GM23338 (cell line): ENCODE data around the gene RFX8. TPM values are rescaled to one million over a fixed set of nuclear protein-coding genes. Genes with fewer than 3 reads are reported as not detected.

Experiments used
- ATAC-seq: fragments of 200-7000 bp; cut with Tn5 transposase; 3 replicates; pipeline ENCODE4 v1.9.1; 2020
- DNase-seq: peaks from one replicate; pipeline ENCODE4 v3.0.0-alpha.2; 2015; ENCODE audit warnings: low spot score
- H2AFZ ChIP-seq: fragments of 200-600 bp; sonication (generic); 2 replicates; pipeline ENCODE4 v1.8.0; 2016; ENCODE audit warnings: antibody characterized with exemption, mild to moderate bottlenecking, moderate library complexity
- H3F3A ChIP-seq: fragments of 200-600 bp; sonication (generic); replicated peaks from 2 replicates; pipeline ENCODE4 v1.8.0; 2017; ENCODE audit warnings: antibody characterized with exemption, mixed run types, low read depth
- H3K27ac ChIP-seq: fragments of 200-600 bp; sonication (generic); 2 replicates; pipeline ENCODE4 v1.6.1; 2016; ENCODE audit warnings: low read depth
- H3K27me3 ChIP-seq: fragments of 200-600 bp; sonication (generic); 2 replicates; pipeline ENCODE4 v1.8.0; 2016; ENCODE audit warnings: mild to moderate bottlenecking, mixed run types, moderate library complexity; ENCODE audit not compliant: insufficient read depth
- H3K36me3 ChIP-seq: fragments of 200-600 bp; sonication (generic); 2 replicates; pipeline ENCODE4 v1.8.0; 2016; ENCODE audit warnings: mild to moderate bottlenecking; ENCODE audit not compliant: insufficient read depth
- H3K4me1 ChIP-seq: fragments of 200-600 bp; sonication (generic); 2 replicates; pipeline ENCODE4 v1.8.0; 2016; ENCODE audit warnings: mild to moderate bottlenecking, moderate library complexity; ENCODE audit not compliant: insufficient read depth
- H3K4me2 ChIP-seq: fragments of 200-600 bp; sonication (generic); 2 replicates; pipeline ENCODE4 v1.7.1; 2017; ENCODE audit warnings: mixed run types
- H3K4me3 ChIP-seq: fragments of 200-600 bp; sonication (generic); 2 replicates; pipeline ENCODE4 v1.6.1; 2016; ENCODE audit warnings: mixed run types
- H3K79me2 ChIP-seq: fragments of 200-600 bp; sonication (generic); replicated peaks from 2 replicates; pipeline ENCODE4 v1.8.0; 2017; ENCODE audit warnings: mild to moderate bottlenecking; ENCODE audit not compliant: insufficient read depth
- H3K9me2 ChIP-seq: fragments of 200-600 bp; sonication (generic); 2 replicates; pipeline ENCODE4 v1.8.0; 2017; ENCODE audit not compliant: insufficient read depth
- H4K20me1 ChIP-seq: fragments of 200-600 bp; sonication (generic); replicated peaks from 2 replicates; pipeline ENCODE4 v1.8.0; 2017; ENCODE audit warnings: mild to moderate bottlenecking; ENCODE audit not compliant: insufficient read depth
- H3K27ac Mint-ChIP-seq: 2 replicates; pipeline ENCODE4 v1.8.0; 2020; ENCODE audit warnings: inconsistent platforms, mild to moderate bottlenecking, moderate library complexity, mixed read lengths
- H3K27me3 Mint-ChIP-seq: 3 replicates; pipeline ENCODE4 v1.8.0; 2022; ENCODE audit warnings: low read depth, mild to moderate bottlenecking, moderate library complexity, mixed read lengths, inconsistent platforms; ENCODE audit not compliant: insufficient read depth, poor library complexity
- H3K36me3 Mint-ChIP-seq: 3 replicates; pipeline ENCODE4 v1.8.0; 2021; ENCODE audit warnings: low read depth, mild to moderate bottlenecking, inconsistent platforms, moderate library complexity, mixed read lengths
- H3K4me1 Mint-ChIP-seq: 3 replicates; pipeline ENCODE4 v1.8.0; 2020; ENCODE audit warnings: mild to moderate bottlenecking, inconsistent platforms, mixed read lengths
- H3K4me3 Mint-ChIP-seq: 3 replicates; pipeline ENCODE4 v1.8.0; 2021; ENCODE audit warnings: moderate library complexity, mild to moderate bottlenecking, inconsistent platforms, mixed read lengths
- H3K9me3 Mint-ChIP-seq: 3 replicates; pipeline ENCODE4 v1.8.0; 2020; ENCODE audit warnings: moderate library complexity, mild to moderate bottlenecking, inconsistent platforms, mixed read lengths
- CREB1 ChIP-seq: fragments of 250-450 bp; sonication (Bioruptor Pico); IDR thresholded peaks from 2 replicates; pipeline ENCODE4 v1.5.0; 2020; ENCODE audit warnings: low read depth, mild to moderate bottlenecking, moderate library complexity
- ETS1 ChIP-seq: IDR thresholded peaks from 2 replicates; pipeline ENCODE4 v1.6.1; 2016; ENCODE audit warnings: antibody characterized with exemption
- EZH2 ChIP-seq: fragments of 200-600 bp; sonication (generic); IDR thresholded peaks from one replicate; pipeline ENCODE4 v1.8.0; 2017; ENCODE audit warnings: antibody characterized with exemption, mild to moderate bottlenecking, low read depth; ENCODE audit not compliant: unreplicated experiment
- EZH2phosphoT487 ChIP-seq: fragments of 200-600 bp; sonication (generic); IDR thresholded peaks from one replicate; pipeline ENCODE4 v1.8.1; 2018; ENCODE audit warnings: antibody characterized with exemption; ENCODE audit not compliant: unreplicated experiment
- JUNB ChIP-seq: IDR thresholded peaks from one replicate; pipeline ENCODE4 v1.6.1; 2016; ENCODE audit warnings: antibody characterized with exemption; ENCODE audit not compliant: unreplicated experiment
- NANOG ChIP-seq: IDR thresholded peaks from 2 replicates; pipeline ENCODE4 v1.6.1; 2016; ENCODE audit warnings: antibody characterized with exemption, borderline replicate concordance
- POLR2AphosphoS5 ChIP-seq: IDR thresholded peaks from 2 replicates; pipeline ENCODE4 v1.6.1; 2016; ENCODE audit warnings: antibody characterized with exemption, low read depth
- REST ChIP-seq: IDR thresholded peaks from one replicate; pipeline ENCODE4 v1.6.1; 2018; ENCODE audit warnings: antibody characterized with exemption; ENCODE audit not compliant: unreplicated experiment
- STAT1 ChIP-seq: IDR thresholded peaks from one replicate; pipeline ENCODE4 v1.6.1; 2016; ENCODE audit warnings: antibody characterized with exemption; ENCODE audit not compliant: unreplicated experiment
- ZNF114 ChIP-seq: fragments of 250-450 bp; sonication (Bioruptor Pico); IDR thresholded peaks from 2 replicates; pipeline ENCODE4 v1.5.0; 2020; ENCODE audit warnings: mild to moderate bottlenecking, moderate library complexity
- ZNF331 ChIP-seq: fragments of 250-450 bp; sonication (Bioruptor Pico); IDR thresholded peaks from 2 replicates; pipeline ENCODE4 v1.5.0; 2020; ENCODE audit warnings: low read depth, mild to moderate bottlenecking, moderate library complexity
- polyA plus RNA-seq: library from polyadenylated mRNA; unstranded; fragments of >200 nt; fragmentation: Nextera tagmentation; extraction: Ambion mirVana; gene quantifications from 2 replicates; pipeline ENCODE4 v1.2.1, GENCODE V29; 2016
- total RNA-seq: library from RNA; depleted of rRNA; stranded (reverse); fragments of >200 nt; shearing (Covaris generic); gene quantifications from 2 replicates; pipeline ENCODE4 v1.2.3, GENCODE V29; 2014
- TF ChIP-seq, protein P1 (sequence below): fragments of 250-450 bp; sonication (Bioruptor Pico); IDR thresholded peaks from 2 replicates; pipeline ENCODE4 v1.5.0; 2020; ENCODE audit warnings: mild to moderate bottlenecking, moderate library complexity
- TF ChIP-seq, protein P2 (sequence below), 2 experiments: fragments of 200-600 bp in 1 of 2; sonication (generic) in 1 of 2; conservative IDR thresholded peaks; 2 replicates each; pipeline versions ENCODE4 v1.5.1 to v1.6.1; 2016 to 2017; ENCODE audit warnings: antibody characterized with exemption in 2 of 2, low read depth in 2 of 2, mild to moderate bottlenecking in 2 of 2, moderate library complexity in 1 of 2

RFX8 gene
- total and polyA plus RNA-seq, 2 experiments from 2014 or later: 0.65 to 1.5 TPM

DNA sequence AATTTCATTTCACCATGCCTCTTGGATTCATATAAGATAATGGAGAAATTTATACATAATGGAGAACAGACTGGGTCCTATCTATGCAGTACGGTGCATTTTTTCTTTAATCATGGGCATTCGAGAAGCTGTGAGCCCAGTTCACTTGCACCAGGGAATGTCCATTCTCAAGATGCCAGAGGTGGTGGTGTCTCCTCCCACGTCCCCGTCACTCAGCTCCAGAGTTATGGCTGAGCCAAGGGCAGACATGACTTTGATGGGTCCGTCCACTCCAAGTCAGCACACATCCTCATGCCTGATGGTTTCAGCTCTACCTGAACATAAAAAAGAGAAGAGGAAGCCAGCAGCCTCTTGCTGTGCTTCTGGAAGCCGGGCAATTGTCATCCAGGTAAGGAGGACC, 45.5 kb downstream of the RFX8 start:
- Histone ChIP-seq H3K27me3 (no peaks in the 10 kb centered on the region), H3F3A (no peaks in the 10 kb centered on the region), H3K36me3 (no peaks in the 10 kb centered on the region), H2AFZ (no peak overlapping the region), H3K4me1 (no peaks in the 10 kb centered on the region), H4K20me1 (no peaks in the 10 kb centered on the region), H3K79me2 (no peaks in the 10 kb centered on the region), H3K4me2 (no peak overlapping the region), H3K4me3 (no peak overlapping the region), H3K9me2 (0 out of 2 replicates have a peak, but pooled peaks cover 4% of the 10 kb centered on the region), H3K27ac (no peak overlapping the region)
- TF ChIP-seq ZNF114 (CRISPR knock-in tag): no peak
- TF ChIP-seq, protein P1, sequence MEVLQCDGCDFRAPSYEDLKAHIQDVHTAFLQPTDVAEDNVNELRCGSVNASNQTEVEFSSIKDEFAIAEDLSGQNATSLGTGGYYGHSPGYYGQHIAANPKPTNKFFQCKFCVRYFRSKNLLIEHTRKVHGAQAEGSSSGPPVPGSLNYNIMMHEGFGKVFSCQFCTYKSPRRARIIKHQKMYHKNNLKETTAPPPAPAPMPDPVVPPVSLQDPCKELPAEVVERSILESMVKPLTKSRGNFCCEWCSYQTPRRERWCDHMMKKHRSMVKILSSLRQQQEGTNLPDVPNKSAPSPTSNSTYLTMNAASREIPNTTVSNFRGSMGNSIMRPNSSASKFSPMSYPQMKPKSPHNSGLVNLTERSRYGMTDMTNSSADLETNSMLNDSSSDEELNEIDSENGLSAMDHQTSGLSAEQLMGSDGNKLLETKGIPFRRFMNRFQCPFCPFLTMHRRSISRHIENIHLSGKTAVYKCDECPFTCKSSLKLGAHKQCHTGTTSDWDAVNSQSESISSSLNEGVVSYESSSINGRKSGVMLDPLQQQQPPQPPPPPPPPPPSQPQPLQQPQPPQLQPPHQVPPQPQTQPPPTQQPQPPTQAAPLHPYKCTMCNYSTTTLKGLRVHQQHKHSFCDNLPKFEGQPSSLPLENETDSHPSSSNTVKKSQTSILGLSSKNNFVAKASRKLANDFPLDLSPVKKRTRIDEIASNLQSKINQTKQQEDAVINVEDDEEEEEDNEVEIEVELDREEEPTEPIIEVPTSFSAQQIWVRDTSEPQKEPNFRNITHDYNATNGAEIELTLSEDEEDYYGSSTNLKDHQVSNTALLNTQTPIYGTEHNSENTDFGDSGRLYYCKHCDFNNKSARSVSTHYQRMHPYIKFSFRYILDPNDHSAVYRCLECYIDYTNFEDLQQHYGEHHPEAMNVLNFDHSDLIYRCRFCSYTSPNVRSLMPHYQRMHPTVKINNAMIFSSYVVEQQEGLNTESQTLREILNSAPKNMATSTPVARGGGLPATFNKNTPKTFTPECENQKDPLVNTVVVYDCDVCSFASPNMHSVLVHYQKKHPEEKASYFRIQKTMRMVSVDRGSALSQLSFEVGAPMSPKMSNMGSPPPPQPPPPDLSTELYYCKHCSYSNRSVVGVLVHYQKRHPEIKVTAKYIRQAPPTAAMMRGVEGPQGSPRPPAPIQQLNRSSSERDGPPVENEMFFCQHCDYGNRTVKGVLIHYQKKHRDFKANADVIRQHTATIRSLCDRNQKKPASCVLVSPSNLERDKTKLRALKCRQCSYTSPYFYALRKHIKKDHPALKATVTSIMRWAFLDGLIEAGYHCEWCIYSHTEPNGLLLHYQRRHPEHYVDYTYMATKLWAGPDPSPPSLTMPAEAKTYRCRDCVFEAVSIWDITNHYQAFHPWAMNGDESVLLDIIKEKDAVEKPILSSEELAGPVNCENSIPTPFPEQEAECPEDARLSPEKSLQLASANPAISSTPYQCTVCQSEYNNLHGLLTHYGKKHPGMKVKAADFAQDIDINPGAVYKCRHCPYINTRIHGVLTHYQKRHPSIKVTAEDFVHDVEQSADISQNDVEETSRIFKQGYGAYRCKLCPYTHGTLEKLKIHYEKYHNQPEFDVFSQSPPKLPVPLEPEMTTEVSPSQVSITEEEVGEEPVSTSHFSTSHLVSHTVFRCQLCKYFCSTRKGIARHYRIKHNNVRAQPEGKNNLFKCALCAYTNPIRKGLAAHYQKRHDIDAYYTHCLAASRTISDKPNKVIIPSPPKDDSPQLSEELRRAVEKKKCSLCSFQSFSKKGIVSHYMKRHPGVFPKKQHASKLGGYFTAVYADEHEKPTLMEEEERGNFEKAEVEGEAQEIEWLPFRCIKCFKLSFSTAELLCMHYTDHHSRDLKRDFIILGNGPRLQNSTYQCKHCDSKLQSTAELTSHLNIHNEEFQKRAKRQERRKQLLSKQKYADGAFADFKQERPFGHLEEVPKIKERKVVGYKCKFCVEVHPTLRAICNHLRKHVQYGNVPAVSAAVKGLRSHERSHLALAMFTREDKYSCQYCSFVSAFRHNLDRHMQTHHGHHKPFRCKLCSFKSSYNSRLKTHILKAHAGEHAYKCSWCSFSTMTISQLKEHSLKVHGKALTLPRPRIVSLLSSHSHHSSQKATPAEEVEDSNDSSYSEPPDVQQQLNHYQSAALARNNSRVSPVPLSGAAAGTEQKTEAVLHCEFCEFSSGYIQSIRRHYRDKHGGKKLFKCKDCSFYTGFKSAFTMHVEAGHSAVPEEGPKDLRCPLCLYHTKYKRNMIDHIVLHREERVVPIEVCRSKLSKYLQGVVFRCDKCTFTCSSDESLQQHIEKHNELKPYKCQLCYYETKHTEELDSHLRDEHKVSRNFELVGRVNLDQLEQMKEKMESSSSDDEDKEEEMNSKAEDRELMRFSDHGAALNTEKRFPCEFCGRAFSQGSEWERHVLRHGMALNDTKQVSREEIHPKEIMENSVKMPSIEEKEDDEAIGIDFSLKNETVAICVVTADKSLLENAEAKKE (CRISPR knock-in tag): no peak
- no peak for TF ChIP-seq ETS1
- no peak for TF ChIP-seq EZH2phosphoT487
- no peak for TF ChIP-seq REST
- TF ChIP-seq NANOG: no peak
- no peak for TF ChIP-seq POLR2AphosphoS5
- no peak for TF ChIP-seq STAT1
- TF ChIP-seq ZNF331 (CRISPR knock-in tag): no peak
- no peak for TF ChIP-seq CREB1
- no peak for TF ChIP-seq EZH2
- TF ChIP-seq, protein P2, sequence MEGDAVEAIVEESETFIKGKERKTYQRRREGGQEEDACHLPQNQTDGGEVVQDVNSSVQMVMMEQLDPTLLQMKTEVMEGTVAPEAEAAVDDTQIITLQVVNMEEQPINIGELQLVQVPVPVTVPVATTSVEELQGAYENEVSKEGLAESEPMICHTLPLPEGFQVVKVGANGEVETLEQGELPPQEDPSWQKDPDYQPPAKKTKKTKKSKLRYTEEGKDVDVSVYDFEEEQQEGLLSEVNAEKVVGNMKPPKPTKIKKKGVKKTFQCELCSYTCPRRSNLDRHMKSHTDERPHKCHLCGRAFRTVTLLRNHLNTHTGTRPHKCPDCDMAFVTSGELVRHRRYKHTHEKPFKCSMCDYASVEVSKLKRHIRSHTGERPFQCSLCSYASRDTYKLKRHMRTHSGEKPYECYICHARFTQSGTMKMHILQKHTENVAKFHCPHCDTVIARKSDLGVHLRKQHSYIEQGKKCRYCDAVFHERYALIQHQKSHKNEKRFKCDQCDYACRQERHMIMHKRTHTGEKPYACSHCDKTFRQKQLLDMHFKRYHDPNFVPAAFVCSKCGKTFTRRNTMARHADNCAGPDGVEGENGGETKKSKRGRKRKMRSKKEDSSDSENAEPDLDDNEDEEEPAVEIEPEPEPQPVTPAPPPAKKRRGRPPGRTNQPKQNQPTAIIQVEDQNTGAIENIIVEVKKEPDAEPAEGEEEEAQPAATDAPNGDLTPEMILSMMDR (conservative IDR thresholded peaks at IDR 0.05; ENCODE audit: low read depth in 2 of 2): no peak
- no peak for TF ChIP-seq JUNB
- ATAC-seq: no peak
- peaks cover 4% of the 10 kb centered on the region for H3K27me3 Mint-ChIP-seq
- H3K4me1 Mint-ChIP-seq: peaks cover 4% of the 10 kb centered on the region
- H3K9me3 Mint-ChIP-seq: no peaks in the 10 kb centered on the region
- DNase-seq: no peak
- H3K36me3 Mint-ChIP-seq: no peaks in the 10 kb centered on the region
- no peak overlapping the region for H3K27ac Mint-ChIP-seq
- H3K4me3 Mint-ChIP-seq: no peak overlapping the region
